Mucosa of rectum (tissue), 2 donors: ENCODE data around the gene KARS1.

Source experiments
- H3K27ac ChIP-seq, 2 donors: one replicate each; pipeline ENCODE4 v1.7.0; 2013; ENCODE audit warnings: inconsistent platforms in 2 of 2, low read depth in 2 of 2, low read length in 2 of 2
- H3K27me3 ChIP-seq, 2 donors: one replicate each; pipeline ENCODE4 v1.7.0; 2013; ENCODE audit warnings: low read length in 2 of 2; ENCODE audit not compliant: control insufficient read depth in 2 of 2, insufficient read depth in 2 of 2
- H3K36me3 ChIP-seq, 2 donors: one replicate each; pipeline ENCODE4 v1.7.0; 2013; ENCODE audit warnings: low read length in 2 of 2; ENCODE audit not compliant: control insufficient read depth in 2 of 2, insufficient read depth in 2 of 2
- H3K4me1 ChIP-seq, 2 donors: one replicate each; pipeline ENCODE4 v1.7.0; 2013; ENCODE audit warnings: low read length in 2 of 2, mild to moderate bottlenecking in 1 of 2; ENCODE audit not compliant: control insufficient read depth in 2 of 2, insufficient read depth in 2 of 2
- H3K4me3 ChIP-seq, 2 donors: one replicate each; pipeline ENCODE4 v1.7.0; 2013; ENCODE audit warnings: low read length in 2 of 2
- H3K9ac ChIP-seq, 2 donors: one replicate each; pipeline ENCODE4 v1.7.0; 2013; ENCODE audit warnings: low read length in 2 of 2, low read depth in 1 of 2, mild to moderate bottlenecking in 1 of 2
- H3K9me3 ChIP-seq, 2 donors: one replicate each; pipeline ENCODE4 v1.7.0; 2013; ENCODE audit warnings: low read length in 2 of 2; ENCODE audit not compliant: control insufficient read depth in 2 of 2
- donor health status: healthy.
- donor health status: Normal muscosa, but diverticular disease.

The KARS1 gene

DNA sequence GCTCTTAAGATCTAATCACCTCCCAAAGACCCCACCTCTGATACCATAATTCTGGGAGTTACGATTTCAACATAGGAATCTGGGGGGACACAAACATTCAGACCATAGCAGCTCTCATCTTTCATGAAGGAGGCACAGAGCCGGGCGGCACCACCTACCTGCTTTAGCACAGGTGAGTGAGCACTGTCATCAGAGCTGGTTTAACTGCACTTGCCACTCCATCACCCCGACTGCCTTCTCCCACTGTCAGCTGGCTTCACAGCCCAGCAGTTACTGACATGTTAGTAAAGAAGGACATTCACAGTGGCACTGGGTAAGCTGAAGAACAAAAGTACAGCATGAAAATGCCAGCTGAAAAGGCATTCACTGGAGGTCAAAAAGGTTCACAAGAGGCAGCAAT lies 58.7 kb downstream of the KARS1 start:
- Histone ChIP-seq H3K4me3 (no peak overlapping the region), H3K27ac (no peak overlapping the region), H3K4me1 (no peaks in the 10 kb centered on the region)

DNA sequence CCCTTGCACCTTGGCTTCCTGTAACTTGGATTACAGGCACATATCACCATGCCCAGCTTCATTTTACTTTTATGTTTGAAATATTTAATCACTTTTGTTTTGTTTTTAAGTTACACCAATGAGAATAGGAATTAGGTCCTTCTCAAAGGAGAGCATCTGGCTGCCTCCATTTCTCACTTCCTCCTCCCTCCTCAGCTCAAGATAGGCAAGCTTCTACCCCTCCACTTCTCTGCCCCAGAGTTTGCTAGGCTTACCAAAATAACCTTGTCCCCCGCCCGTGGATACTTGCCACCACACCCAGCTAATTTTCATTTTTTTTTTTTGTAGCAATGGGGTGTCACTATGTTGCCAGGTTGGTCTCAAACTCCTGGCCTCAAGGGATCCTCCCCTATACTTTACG lies 63.4 kb downstream of the KARS1 start:
- no peak overlapping the region for H3K4me3 ChIP-seq
- H3K36me3 ChIP-seq: peaks cover under 1 to 10% of the 10 kb centered on the region in 2 donors
- H3K4me1 ChIP-seq: no peaks in the 10 kb centered on the region
- H3K9me3 ChIP-seq: no peaks in the 10 kb centered on the region
- no peaks in the 10 kb centered on the region for H3K27me3 ChIP-seq
- H3K9ac ChIP-seq: no peak overlapping the region
- H3K27ac ChIP-seq: no peak overlapping the region

More for the DNA sequence above, 58.7 kb downstream of the KARS1 start:
- H3K9ac ChIP-seq: no peak overlapping the region
- H3K27me3 ChIP-seq: no peaks in the 10 kb centered on the region
- no peaks in the 10 kb centered on the region for H3K9me3 ChIP-seq
- no peaks in the 10 kb centered on the region for H3K36me3 ChIP-seq

DNA sequence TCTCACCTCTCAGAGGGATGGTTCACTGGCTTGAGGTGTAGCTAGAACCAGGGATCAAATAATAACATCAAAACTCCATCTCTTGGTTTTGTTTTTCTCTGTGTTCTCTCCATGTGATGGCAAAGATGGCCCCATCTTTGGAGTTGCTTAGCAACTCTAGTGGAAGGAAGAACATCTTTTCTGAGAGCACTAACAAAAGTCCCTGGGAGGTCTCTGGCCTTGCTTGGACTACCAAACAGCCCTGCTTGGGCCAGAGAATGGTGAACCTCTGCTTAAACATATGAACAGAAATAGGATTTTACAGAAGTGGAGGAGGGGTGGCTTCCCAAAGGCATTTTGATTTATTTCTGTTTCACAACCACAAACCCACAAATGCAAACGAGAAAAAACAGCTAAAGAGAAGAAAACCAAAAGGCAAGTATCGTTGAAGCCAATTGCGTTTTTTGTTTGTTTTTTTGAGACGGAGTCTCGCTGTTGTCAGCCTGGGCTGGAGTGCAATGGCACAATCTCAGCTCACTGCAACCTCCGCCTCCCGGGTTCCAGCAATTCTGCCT lies 68.1 kb downstream of the KARS1 start:
- H3K27me3 ChIP-seq: no peaks in the 10 kb centered on the region
- no peaks in the 10 kb centered on the region for H3K4me1 ChIP-seq
- H3K9me3 ChIP-seq: no peaks in the 10 kb centered on the region
- H3K9ac ChIP-seq: no peak overlapping the region
- no peak overlapping the region for H3K27ac ChIP-seq
- no peak overlapping the region for H3K4me3 ChIP-seq
- peaks cover 24 to 32% of the 10 kb centered on the region in 2 donors for H3K36me3 ChIP-seq

DNA sequence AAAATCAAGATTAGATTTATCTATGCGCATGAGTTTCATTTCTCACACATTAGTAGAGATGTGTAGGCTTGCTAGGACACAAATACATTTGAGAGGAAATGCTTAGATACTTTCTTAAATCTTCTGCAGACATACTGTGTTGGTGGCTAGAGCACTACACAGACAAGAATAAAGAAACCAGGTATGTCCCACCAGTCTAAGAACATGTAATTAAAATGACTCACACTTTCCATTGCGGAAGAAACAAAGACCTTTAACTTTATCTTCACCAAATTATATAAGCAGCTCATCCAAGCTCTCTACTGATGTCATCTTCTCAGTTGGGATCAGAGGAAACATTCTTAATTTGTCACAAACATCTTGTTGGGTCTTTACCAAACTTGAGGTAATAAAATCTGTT lies 68.7 kb downstream of the KARS1 start:
- H3K27me3 ChIP-seq: no peaks in the 10 kb centered on the region
- H3K4me1 ChIP-seq: no peaks in the 10 kb centered on the region
- peaks cover 31 to 38% of the 10 kb centered on the region in 2 donors for H3K36me3 ChIP-seq

DNA sequence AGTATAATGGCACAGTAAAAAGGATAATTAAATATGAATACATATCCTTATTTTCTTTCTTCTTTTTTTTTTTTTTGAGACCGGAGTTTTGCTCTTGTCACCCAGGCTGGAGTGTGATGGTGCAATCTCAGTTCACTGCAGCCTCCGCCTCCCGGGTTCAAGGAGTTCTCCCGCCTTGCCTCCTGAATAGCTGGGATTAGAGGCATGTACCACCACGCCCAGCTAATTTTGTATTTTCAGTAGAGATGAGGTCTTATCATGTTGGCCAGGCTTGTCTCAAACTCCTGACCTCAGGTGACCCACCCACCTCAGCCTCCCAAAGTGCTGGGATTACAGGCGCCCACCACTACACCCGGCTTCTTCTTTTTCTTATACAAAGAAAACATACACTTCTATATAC lies 69.3 kb downstream of the KARS1 start:
- H3K9ac ChIP-seq: no peak overlapping the region
- no peaks in the 10 kb centered on the region for H3K4me1 ChIP-seq
- no peak overlapping the region for H3K27ac ChIP-seq
- H3K27me3 ChIP-seq: no peaks in the 10 kb centered on the region
- no peak overlapping the region for H3K4me3 ChIP-seq
- no peaks in the 10 kb centered on the region for H3K9me3 ChIP-seq
- peaks cover 36 to 43% of the 10 kb centered on the region in 2 donors for H3K36me3 ChIP-seq

More for the DNA sequence above, 68.7 kb downstream of the KARS1 start:
- Histone ChIP-seq H3K9ac (no peak overlapping the region), H3K4me3 (no peak overlapping the region), H3K9me3 (no peaks in the 10 kb centered on the region), H3K27ac (no peak overlapping the region)
